Activated CD4-positive, alpha-beta memory T cell treated with anti-CD3 and anti-CD28 coated beads for 36 hours (primary cell): ENCODE results near the gene TDO2. TPM values are rescaled to one million over a fixed set of nuclear protein-coding genes. Genes with fewer than 3 reads are reported as not detected.
"Not testable (repeated sequence)": the region's sequence is repeated elsewhere in the genome, so short reads cannot be mapped to it uniquely, and the experiment has no call there.

Experiments
- CTCF ChIA-PET: fragments of 350-600 bp; sonication (Branson Sonifier 250); formaldehyde crosslinking; loops from one replicate; lab custom pipeline; 2021; ENCODE audit warnings: antibody characterized with exemption, inconsistent platforms; lab: Charles Lee
- POLR2A ChIA-PET: fragments of 350-600 bp; sonication (Branson Sonifier 250); formaldehyde crosslinking; loops from one replicate; lab custom pipeline; 2021; ENCODE audit warnings: antibody characterized with exemption; lab: Charles Lee
- DNase-seq: peaks from one replicate; pipeline ENCODE4 v3.0.0-alpha.2; 2020
- H3K27ac Mint-ChIP-seq: one replicate; pipeline ENCODE4 v1.8.0; 2021; ENCODE audit warnings: mixed read lengths
- H3K27me3 Mint-ChIP-seq: one replicate; pipeline ENCODE4 v1.8.0; 2021; ENCODE audit warnings: mixed read lengths
- H3K36me3 Mint-ChIP-seq: one replicate; pipeline ENCODE4 v1.8.0; 2021; ENCODE audit warnings: mixed read lengths
- H3K4me1 Mint-ChIP-seq: one replicate; pipeline ENCODE4 v1.8.0; 2021; ENCODE audit warnings: low read depth, mixed read lengths
- H3K4me3 Mint-ChIP-seq: one replicate; pipeline ENCODE4 v1.8.0; 2021; ENCODE audit warnings: mild to moderate bottlenecking, mixed read lengths
- H3K9me3 Mint-ChIP-seq: one replicate; pipeline ENCODE4 v1.8.0; 2021; ENCODE audit warnings: mixed read lengths
- intact Hi-C: fragments of 100-400 bp; cut with micrococcal nuclease; formaldehyde crosslinking; loops from one replicate; pipeline ENCODE4 v1.15.1; 2023
- total RNA-seq, 2 experiments: library from RNA; stranded (reverse); gene quantifications; one replicate each; pipeline ENCODE4 v1.2.3, GENCODE V29; 2021

Gene TDO2
- total RNA-seq, 2 experiments from 2014 or later = not detected

DNA sequence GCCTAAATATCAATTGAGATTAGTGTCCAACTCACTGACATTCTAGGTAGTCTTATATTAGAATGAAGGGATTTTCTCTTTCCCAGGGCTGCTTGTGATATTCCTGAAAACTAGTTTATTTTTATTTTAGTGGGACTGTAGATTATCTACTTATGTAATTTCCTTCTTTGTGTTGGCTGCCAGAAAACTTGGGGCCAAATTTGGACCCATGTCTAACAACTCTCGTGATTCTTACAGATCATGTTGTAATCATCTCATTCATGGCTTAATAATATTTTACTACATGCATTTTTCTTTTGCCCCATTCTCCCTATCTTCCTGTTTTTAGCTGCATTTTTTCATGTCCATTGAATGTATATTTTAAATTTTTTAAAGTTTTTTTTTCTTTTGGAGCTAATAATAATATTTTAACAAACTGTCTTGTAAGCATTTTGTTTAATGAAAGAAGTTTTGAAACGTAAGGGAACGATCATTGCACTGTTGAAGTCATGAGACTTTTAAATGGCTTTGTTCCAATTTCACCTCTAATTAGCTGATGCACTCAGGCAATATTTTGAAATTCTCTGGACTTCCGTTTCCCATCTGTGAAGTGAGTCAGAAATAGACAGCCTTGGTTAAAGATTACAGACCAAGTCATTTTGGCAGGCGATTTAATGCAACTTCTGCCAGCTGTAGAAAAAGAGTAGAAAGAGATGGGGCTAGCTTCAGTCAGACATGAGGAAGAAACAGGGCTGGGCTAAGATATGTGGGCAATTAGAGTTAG, 14.3 kb upstream of the TDO2 start:
- Mint-ChIP-seq H3K27me3 (peaks cover 10% of the 10 kb centered on the region), H3K4me3 (no peak overlapping the region), H3K27ac (no peak overlapping the region), H3K9me3 (no peaks in the 10 kb centered on the region), H3K4me1 (no peaks in the 10 kb centered on the region), H3K36me3 (no peaks in the 10 kb centered on the region)
- DNase-seq = no peak
- intact Hi-C loops = no loop called here
- POLR2A ChIA-PET = no interaction called here
- CTCF ChIA-PET = no interaction called here

DNA sequence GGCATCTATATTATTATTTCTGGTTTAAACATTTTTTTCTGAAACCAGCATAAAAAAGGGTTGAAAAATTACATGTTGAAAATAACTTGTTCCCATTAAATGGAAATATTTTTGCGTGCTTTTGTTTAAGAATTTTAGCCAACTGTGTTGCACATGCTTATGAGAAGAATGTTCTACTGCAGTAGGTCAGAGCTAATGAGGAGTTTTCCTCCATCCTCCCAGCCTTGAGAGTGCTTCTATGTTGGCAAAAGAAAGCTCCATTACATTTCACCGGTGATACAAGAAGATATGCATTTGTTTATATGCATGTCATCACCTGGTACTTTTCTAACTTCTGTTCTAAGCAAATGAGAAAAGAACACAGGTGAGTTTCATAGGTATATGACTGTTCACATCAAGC, 13.6 kb upstream of the TDO2 start:
- ChIA-PET CTCF (no interaction called here), POLR2A (no interaction called here)
- DNase-seq = no peak
- Mint-ChIP-seq H3K36me3 (no peaks in the 10 kb centered on the region), H3K4me1 (no peaks in the 10 kb centered on the region), H3K27ac (no peak overlapping the region), H3K9me3 (no peaks in the 10 kb centered on the region), H3K27me3 (peaks cover 10% of the 10 kb centered on the region), H3K4me3 (no peak overlapping the region)
- intact Hi-C loops = no loop called here

GRCh38 chr4:155891058-155891457, 12.4 kb upstream of the TDO2 start:
- peaks cover 12% of the 10 kb centered on the region for H3K27me3 Mint-ChIP-seq
- H3K9me3 Mint-ChIP-seq = peaks cover 4% of the 10 kb centered on the region
- POLR2A ChIA-PET = no interaction called here
- no peak for DNase-seq
- no peak overlapping the region for H3K27ac Mint-ChIP-seq
- no peaks in the 10 kb centered on the region for H3K4me1 Mint-ChIP-seq
- CTCF ChIA-PET = no interaction called here
- no peak overlapping the region for H3K4me3 Mint-ChIP-seq
- intact Hi-C loops = no loop called here
- H3K36me3 Mint-ChIP-seq = no peaks in the 10 kb centered on the region

- CTCF ChIA-PET, H3K4me3 Mint-ChIP-seq, H3K36me3 Mint-ChIP-seq, H3K27ac Mint-ChIP-seq, POLR2A ChIA-PET, intact Hi-C loops, H3K27me3 Mint-ChIP-seq, H3K4me1 Mint-ChIP-seq, DNase-seq: not testable (repeated sequence)
- peaks cover 13% of the 10 kb centered on the region for H3K9me3 Mint-ChIP-seq
Observed at GRCh38 chr4:155898371-155898770, 5.1 kb upstream of the TDO2 start.

- CTCF ChIA-PET = no interaction called here
- Mint-ChIP-seq H3K27me3 (peaks cover 3% of the 10 kb centered on the region), H3K27ac (no peak overlapping the region)
Observed at GRCh38 chr4:155899891-155900290, 3.6 kb upstream of the TDO2 start.

GRCh38 chr4:155900381-155900780, 3.1 kb upstream of the TDO2 start:
- H3K27me3 Mint-ChIP-seq = peaks cover 2% of the 10 kb centered on the region
- H3K9me3 Mint-ChIP-seq = peaks cover 13% of the 10 kb centered on the region
- no peaks in the 10 kb centered on the region for H3K4me1 Mint-ChIP-seq
- intact Hi-C loops = no loop called here
- DNase-seq = no peak
- POLR2A ChIA-PET = no interaction called here
- H3K27ac Mint-ChIP-seq = no peak overlapping the region
- CTCF ChIA-PET = no interaction called here
- no peak overlapping the region for H3K4me3 Mint-ChIP-seq
- H3K36me3 Mint-ChIP-seq = no peaks in the 10 kb centered on the region

More at GRCh38 chr4:155899891-155900290, 3.6 kb upstream of the TDO2 start:
- Mint-ChIP-seq H3K9me3 (peaks cover 13% of the 10 kb centered on the region), H3K4me3 (no peak overlapping the region), H3K36me3 (no peaks in the 10 kb centered on the region), H3K4me1 (no peaks in the 10 kb centered on the region)
- no peak for DNase-seq
- intact Hi-C loops = no loop called here
- POLR2A ChIA-PET = no interaction called here

GRCh38 chr4:155901013-155901412, 2.5 kb upstream of the TDO2 start:
- H3K27ac Mint-ChIP-seq = no peak overlapping the region
- CTCF ChIA-PET = no interaction called here
- no peak for DNase-seq
- H3K4me3 Mint-ChIP-seq = no peak overlapping the region
- no peaks in the 10 kb centered on the region for H3K27me3 Mint-ChIP-seq
- intact Hi-C loops = no loop called here
- H3K4me1 Mint-ChIP-seq = no peaks in the 10 kb centered on the region
- no peaks in the 10 kb centered on the region for H3K36me3 Mint-ChIP-seq
- POLR2A ChIA-PET = no interaction called here
- peaks cover 9% of the 10 kb centered on the region for H3K9me3 Mint-ChIP-seq

GRCh38 chr4:155904331-155904730, 835 bp downstream of the TDO2 start:
- Mint-ChIP-seq H3K4me3 (no peak overlapping the region), H3K27ac (no peak overlapping the region), H3K36me3 (no peaks in the 10 kb centered on the region), H3K9me3 (no peaks in the 10 kb centered on the region), H3K4me1 (no peaks in the 10 kb centered on the region), H3K27me3 (peaks cover 2% of the 10 kb centered on the region)
- ChIA-PET POLR2A (no interaction called here), CTCF (no interaction called here)
- no peak for DNase-seq
- intact Hi-C loops = no loop called here

DNA sequence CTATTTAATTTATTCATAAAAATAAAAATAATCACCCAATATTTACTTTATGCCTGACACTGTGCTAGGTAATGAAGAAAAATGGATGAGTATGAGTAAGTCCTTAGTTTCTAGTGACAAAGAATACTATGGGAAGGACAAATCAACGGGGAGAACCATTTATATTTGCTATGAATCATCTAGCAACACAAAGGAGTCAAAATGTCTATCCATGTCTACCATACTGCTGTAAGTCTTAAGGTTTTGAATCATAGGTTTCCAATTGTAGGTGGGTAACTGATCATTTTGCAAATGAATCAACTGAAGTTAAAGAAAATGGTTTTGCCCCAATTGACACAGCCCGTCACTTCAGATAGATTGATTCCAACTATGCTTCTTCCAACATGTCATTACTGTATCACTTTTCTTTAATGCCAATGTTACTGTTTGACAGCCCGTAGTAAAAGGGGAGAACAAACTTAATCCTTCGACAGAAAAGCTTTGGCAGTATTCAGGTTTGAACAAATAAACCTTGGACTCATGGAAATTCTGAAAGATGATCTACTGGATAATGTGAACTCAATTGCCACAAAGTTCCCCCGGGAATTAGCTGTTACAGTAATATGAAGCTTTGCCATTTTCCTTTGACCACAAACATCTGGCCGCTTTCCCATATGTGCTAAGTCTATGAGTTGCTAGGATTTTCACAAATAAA, 3.2 kb downstream of the TDO2 start:
- no peak overlapping the region for H3K27ac Mint-ChIP-seq
- no peaks in the 10 kb centered on the region for H3K36me3 Mint-ChIP-seq
- no peak overlapping the region for H3K4me3 Mint-ChIP-seq
- no peaks in the 10 kb centered on the region for H3K9me3 Mint-ChIP-seq
- POLR2A ChIA-PET = no interaction called here
- CTCF ChIA-PET = no interaction called here
- H3K27me3 Mint-ChIP-seq = peaks cover 4% of the 10 kb centered on the region
- intact Hi-C loops = no loop called here
- H3K4me1 Mint-ChIP-seq = no peaks in the 10 kb centered on the region
- no peak for DNase-seq

DNA sequence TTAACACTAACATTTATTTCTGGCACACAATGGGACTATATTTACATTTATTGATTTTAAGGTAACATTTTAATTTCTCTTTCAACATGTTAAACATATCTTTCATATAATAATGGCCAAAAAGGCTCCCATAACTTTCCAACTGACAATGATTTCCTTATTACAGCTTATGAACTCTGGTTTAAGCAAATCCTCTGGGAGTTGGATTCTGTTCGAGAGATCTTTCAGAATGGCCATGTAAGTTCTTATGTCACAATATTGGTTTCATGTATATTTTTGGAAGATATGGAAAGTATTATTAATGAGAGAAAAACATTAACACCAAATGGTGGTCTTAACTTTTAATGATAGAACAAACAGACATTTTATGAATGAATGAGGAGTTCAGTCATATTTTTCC, 4.1 kb downstream of the TDO2 start:
- CTCF ChIA-PET = no interaction called here
- no peaks in the 10 kb centered on the region for H3K36me3 Mint-ChIP-seq
- POLR2A ChIA-PET = no interaction called here
- DNase-seq = no peak
- H3K9me3 Mint-ChIP-seq = no peaks in the 10 kb centered on the region
- no peaks in the 10 kb centered on the region for H3K4me1 Mint-ChIP-seq
- peaks cover 4% of the 10 kb centered on the region for H3K27me3 Mint-ChIP-seq
- intact Hi-C loops = no loop called here
- no peak overlapping the region for H3K27ac Mint-ChIP-seq
- no peak overlapping the region for H3K4me3 Mint-ChIP-seq

- Mint-ChIP-seq H3K4me3 (no peak overlapping the region), H3K36me3 (no peaks in the 10 kb centered on the region), H3K27ac (no peak overlapping the region), H3K4me1 (no peaks in the 10 kb centered on the region), H3K27me3 (peaks cover 4% of the 10 kb centered on the region), H3K9me3 (no peaks in the 10 kb centered on the region)
- ChIA-PET POLR2A (interaction anchor here (0.6 kb wide), 1 partner anchor 36 kb away, joined by 4 read pairs; no protein-coding TSS in a partner anchor), CTCF (no interaction called here)
- no peak for DNase-seq
- intact Hi-C loops = no loop called here
Observed at GRCh38 chr4:155908187-155909139, 5.0 kb downstream of the TDO2 start.

DNA sequence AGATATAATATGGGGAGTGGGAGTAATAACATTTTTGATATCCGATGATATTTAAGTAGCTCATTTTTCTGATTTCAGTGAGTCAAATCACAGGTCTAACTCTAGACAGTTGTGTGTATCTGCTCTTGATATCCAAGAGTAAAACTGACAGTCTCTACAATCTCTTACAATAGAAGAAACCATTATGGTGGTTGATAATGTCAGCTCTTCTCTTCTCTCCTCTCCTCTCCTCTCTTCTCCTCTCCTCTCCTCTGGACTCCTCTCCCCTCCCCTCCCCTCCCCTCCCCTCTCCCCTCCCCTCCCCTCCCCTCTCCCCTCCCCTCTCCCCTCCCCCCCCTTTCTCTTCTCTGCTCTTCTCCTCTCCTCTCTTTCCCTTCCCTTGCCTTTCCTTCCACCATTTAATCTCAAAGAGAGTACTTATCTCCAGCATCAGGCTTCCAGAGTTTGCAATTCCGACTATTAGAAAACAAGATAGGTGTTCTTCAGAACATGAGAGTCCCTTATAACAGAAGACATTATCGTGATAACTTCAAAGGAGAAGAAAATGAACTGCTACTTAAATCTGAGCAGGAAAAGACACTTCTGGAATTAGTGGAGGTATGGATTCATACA, 6.2 kb downstream of the TDO2 start:
- no peaks in the 10 kb centered on the region for H3K4me1 Mint-ChIP-seq
- POLR2A ChIA-PET = no interaction called here
- no peak for DNase-seq
- no peaks in the 10 kb centered on the region for H3K36me3 Mint-ChIP-seq
- CTCF ChIA-PET = no interaction called here
- intact Hi-C loops = no loop called here
- H3K9me3 Mint-ChIP-seq = no peaks in the 10 kb centered on the region
- H3K4me3 Mint-ChIP-seq = no peak overlapping the region
- peaks cover 4% of the 10 kb centered on the region for H3K27me3 Mint-ChIP-seq
- no peak overlapping the region for H3K27ac Mint-ChIP-seq
